GM18907 (cell line): ENCODE data around the gene PDGFA.

Experiments used
- ATAC-seq: cut with Tn5 transposase; IDR thresholded peaks from one replicate; pipeline ENCODE4 v1.9.1; 2021; ENCODE audit warnings: mild to moderate bottlenecking, moderate library complexity; ENCODE audit not compliant: unreplicated experiment

PDGFA gene

GRCh38 chr7:491958-492713 lies 27.5 kb downstream of the PDGFA start:
- ATAC-seq, result no peak

GRCh38 chr7:491292-491957 lies 28.2 kb downstream of the PDGFA start:
- ATAC-seq, result no peak

- no peak for ATAC-seq
Measured at GRCh38 chr7:490461-491291, 29.0 kb downstream of the PDGFA start.

GRCh38 chr7:489876-490275 lies 29.8 kb downstream of the PDGFA start:
- no peak for ATAC-seq

- no peak for ATAC-seq
Measured at GRCh38 chr7:486216-486743, 33.4 kb downstream of the PDGFA start.

GRCh38 chr7:485188-486081 lies 34.2 kb downstream of the PDGFA start:
- no peak for ATAC-seq

- no peak for ATAC-seq
Measured at GRCh38 chr7:484356-485101, 35.1 kb downstream of the PDGFA start.

GRCh38 chr7:483656-484355 lies 35.8 kb downstream of the PDGFA start:
- no peak for ATAC-seq

GRCh38 chr7:482521-483083 lies 37.0 kb downstream of the PDGFA start:
- ATAC-seq, result no peak

- ATAC-seq, result no peak
Measured at GRCh38 chr7:481219-481930, 38.3 kb downstream of the PDGFA start.

GRCh38 chr7:480531-481218 lies 39.0 kb downstream of the PDGFA start:
- no peak for ATAC-seq

- ATAC-seq, result no peak
Measured at GRCh38 chr7:479948-480499, 39.6 kb downstream of the PDGFA start.

- ATAC-seq, result no peak
Measured at GRCh38 chr7:479115-479947, 40.3 kb downstream of the PDGFA start.

- no peak for ATAC-seq
Measured at GRCh38 chr7:477626-478220, 41.9 kb downstream of the PDGFA start.

- no peak for ATAC-seq
Measured at GRCh38 chr7:476736-477360, 42.8 kb downstream of the PDGFA start.
